Tibial artery (tissue), 4 donors: ENCODE data around the gene NLK.
"Not testable (repeated sequence)": the region's sequence is repeated elsewhere in the genome, so short reads cannot be mapped to it uniquely, and the experiment has no call there.

ENCODE experiments used
- DNase-seq, 2 donors: peaks; one replicate each; pipeline ENCODE4 v3.0.0-alpha.2; 2019
- H3K27ac ChIP-seq, 2 donors: fragments of 200-600 bp; sonication (generic) in 1 of 2; 1 replicate in 1 of 2; 2 replicates in 1 of 2; pipeline ENCODE4 v1.5.1; 2018 to 2019; ENCODE audit warnings: mild to moderate bottlenecking in 1 of 2
- H3K27me3 ChIP-seq, 2 donors: fragments of 200-600 bp; sonication (generic) in 1 of 2; one replicate each; pipeline versions ENCODE4 v1.5.1 to v1.6.0; 2016 to 2019
- H3K36me3 ChIP-seq, 3 donors: fragments of 200-600 bp; sonication (generic) in 2 of 3; one replicate each; pipeline ENCODE4 v1.5.1; 2016 to 2019; ENCODE audit warnings: mild to moderate bottlenecking in 2 of 3
- H3K4me1 ChIP-seq, 4 donors: fragments of 200-600 bp; sonication (generic) in 2 of 4; 1 replicate in 3 of 4; 2 replicates in 1 of 4; pipeline ENCODE4 v1.5.1; 2016 to 2019
- H3K4me3 ChIP-seq, 2 donors: fragments of 200-600 bp; sonication (generic) in 1 of 2; 1 replicate in 1 of 2; 2 replicates in 1 of 2; pipeline ENCODE4 v1.5.1; 2018 to 2019; ENCODE audit warnings: mild to moderate bottlenecking in 2 of 2
- H3K9me3 ChIP-seq, 3 donors: fragments of 200-600 bp; sonication (generic) in 1 of 3; one replicate each; pipeline ENCODE4 v1.5.1; 2016 to 2019
- intact Hi-C: fragments of 100-400 bp; cut with DNase I; formaldehyde crosslinking; loops from one replicate; pipeline ENCODE4 v1.15.0; 2023; ENCODE audit warnings: low total_unique reads
- TF ChIP-seq, protein P1 (sequence below), 2 experiments: fragments of 200-600 bp in 1 of 2; fragments of 450-650 bp in 1 of 2; IDR thresholded peaks; one replicate each; pipeline ENCODE4 v1.5.1; 2017 to 2019; ENCODE audit warnings: antibody characterized with exemption in 2 of 2, mild to moderate bottlenecking in 1 of 2, moderate library complexity in 1 of 2

NLK gene

DNA sequence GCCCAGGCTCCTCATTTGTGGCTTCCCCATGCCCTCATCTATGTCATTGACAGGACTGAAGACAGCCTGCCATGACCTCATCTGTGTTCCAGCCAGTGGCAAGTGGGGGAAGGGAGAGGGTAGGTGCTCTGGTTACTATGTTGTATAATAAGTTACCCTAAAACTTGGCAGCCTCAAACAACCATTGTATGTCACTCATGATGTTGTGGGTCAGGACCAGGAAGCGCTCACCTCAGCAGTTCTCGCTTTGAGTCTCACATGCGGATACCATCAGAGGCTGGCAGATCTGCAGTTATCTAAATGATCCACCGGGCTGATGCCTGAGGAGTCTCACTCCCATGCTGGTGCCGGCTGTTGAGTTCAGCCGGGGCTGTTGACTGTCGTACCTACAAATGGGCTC lies 187.5 kb downstream of the NLK start:
- Histone ChIP-seq H3K4me1 (peaks cover 0 to 20% (median 10%) of the 10 kb centered on the region in 4 donors), H3K36me3 (no peaks in the 10 kb centered on the region), H3K27me3 (peaks cover 0 to 56% of the 10 kb centered on the region in 2 donors), H3K27ac (no peak overlapping the region), H3K4me3 (no peak overlapping the region), H3K9me3 (no peaks in the 10 kb centered on the region)
- TF ChIP-seq, protein P1, sequence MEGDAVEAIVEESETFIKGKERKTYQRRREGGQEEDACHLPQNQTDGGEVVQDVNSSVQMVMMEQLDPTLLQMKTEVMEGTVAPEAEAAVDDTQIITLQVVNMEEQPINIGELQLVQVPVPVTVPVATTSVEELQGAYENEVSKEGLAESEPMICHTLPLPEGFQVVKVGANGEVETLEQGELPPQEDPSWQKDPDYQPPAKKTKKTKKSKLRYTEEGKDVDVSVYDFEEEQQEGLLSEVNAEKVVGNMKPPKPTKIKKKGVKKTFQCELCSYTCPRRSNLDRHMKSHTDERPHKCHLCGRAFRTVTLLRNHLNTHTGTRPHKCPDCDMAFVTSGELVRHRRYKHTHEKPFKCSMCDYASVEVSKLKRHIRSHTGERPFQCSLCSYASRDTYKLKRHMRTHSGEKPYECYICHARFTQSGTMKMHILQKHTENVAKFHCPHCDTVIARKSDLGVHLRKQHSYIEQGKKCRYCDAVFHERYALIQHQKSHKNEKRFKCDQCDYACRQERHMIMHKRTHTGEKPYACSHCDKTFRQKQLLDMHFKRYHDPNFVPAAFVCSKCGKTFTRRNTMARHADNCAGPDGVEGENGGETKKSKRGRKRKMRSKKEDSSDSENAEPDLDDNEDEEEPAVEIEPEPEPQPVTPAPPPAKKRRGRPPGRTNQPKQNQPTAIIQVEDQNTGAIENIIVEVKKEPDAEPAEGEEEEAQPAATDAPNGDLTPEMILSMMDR (IDR thresholded peaks at IDR 0.05), result no peak
- DNase-seq, result peak in 1 of 2 donors; percentile 38
- intact Hi-C loops, result no loop called here

DNA sequence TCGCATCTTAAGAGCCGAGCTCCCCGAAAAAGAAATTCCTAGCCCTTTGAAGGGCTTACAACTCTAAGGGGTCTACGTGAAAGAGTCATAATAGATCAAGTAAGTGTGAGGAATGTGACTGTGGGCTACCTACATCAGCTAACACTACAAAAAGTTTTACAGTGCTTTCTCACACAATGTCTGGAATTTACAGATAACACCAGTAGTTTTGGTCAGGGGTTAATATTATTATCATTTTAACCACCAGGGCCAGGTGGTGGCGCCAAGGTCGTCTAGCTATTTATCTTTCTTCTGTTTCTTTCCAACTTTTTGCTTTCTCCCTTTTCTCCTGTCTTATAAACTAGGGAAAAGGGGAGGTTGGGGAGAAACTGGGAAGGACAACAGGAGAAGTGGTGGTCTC lies 188.1 kb downstream of the NLK start:
- H3K9me3 ChIP-seq, H3K27ac ChIP-seq, intact Hi-C loops, DNase-seq, H3K4me3 ChIP-seq, H3K36me3 ChIP-seq: not testable (repeated sequence)
- Histone ChIP-seq H3K4me1 (peaks cover 0 to 20% (median 10%) of the 10 kb centered on the region in 4 donors), H3K27me3 (peaks cover 0 to 56% of the 10 kb centered on the region in 2 donors)

DNA sequence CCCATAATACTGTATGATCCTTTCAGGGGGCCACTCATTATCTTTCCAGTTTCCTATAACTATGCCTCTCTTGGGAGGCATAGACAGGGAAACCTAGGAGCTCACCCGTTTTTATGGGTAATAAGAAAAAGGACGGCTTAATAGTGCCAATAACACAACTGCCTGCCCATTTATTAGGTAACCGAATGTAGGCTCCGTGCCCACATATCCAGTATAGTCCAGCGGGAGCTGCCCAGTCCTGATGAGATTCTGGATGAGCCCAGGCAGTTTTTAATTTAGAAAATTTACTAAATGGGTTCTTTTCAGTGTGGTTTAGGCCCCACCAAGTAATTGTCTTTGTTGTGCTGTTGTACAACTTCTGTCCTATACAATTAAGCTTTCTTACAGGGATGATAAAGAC lies 189.1 kb downstream of the NLK start:
- H3K36me3 ChIP-seq, H3K27ac ChIP-seq, H3K9me3 ChIP-seq, H3K4me3 ChIP-seq, intact Hi-C loops: not testable (repeated sequence)
- peaks cover 0 to 20% (median 10%) of the 10 kb centered on the region in 4 donors for H3K4me1 ChIP-seq
- peaks cover 0 to 51% of the 10 kb centered on the region in 2 donors for H3K27me3 ChIP-seq
- peak in 1 of 2 donors; percentile 13 for DNase-seq

- TF ChIP-seq, protein P1 (IDR thresholded peaks at IDR 0.05), result peak in 1 of 2 experiments; percentile 36
- intact Hi-C loops, H3K9me3 ChIP-seq, H3K27ac ChIP-seq, H3K4me3 ChIP-seq, H3K4me1 ChIP-seq, H3K36me3 ChIP-seq: not testable (repeated sequence)
- H3K27me3 ChIP-seq, result peaks cover 0 to 35% of the 10 kb centered on the region in 2 donors
- peak in 1 of 2 donors; percentile 37 for DNase-seq
Measured at GRCh38 chr17:28232966-28233870, 190.7 kb downstream of the NLK start.

DNA sequence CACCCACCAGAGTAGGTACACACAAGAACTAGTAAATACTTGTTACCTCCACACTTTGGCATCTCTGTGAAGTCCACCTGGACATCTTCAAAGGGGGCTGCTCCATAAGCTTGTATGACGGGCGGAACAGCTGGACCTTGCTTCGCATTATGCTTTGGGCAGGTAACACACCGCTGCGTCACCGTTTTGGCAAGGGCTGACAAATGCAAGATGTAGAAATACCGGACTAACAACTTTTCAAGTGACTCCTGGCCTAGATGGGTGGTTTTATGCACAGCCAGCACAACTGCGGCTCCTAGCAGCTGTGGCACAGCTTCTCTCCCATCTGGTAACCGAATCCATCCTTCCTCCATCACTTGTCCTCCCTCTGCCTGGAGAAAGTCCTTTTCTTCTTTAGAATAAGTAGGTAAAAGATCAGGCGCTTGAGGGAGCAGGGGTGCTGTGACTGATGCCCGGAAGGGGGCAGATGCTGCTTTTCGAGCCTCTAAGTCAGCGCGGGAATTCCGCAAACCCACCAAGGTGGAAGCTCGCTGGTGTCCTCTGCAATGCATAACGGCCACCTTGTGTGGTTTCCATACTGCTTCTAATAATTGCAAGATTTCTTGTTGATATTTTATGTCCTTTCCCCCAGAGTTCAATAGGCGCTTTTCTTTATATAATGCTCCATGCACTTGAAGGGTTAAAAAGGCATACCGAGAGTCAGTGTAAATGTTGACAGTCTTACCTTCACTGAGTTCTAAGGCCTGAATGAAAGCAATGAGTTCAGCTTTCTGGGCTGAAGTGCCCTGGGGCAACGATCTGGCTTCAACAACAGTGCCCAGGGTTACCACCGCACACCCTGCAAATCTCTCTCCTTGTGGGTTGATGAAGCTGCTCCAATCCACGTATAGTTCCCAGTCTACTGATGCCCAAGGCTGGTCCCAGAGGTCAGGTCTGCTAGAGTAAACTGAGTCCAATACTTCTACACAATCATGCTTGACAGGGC lies 191.7 kb downstream of the NLK start:
- H3K27me3 ChIP-seq, result peaks cover 0 to 28% of the 10 kb centered on the region in 2 donors
- H3K4me1 ChIP-seq, H3K4me3 ChIP-seq, intact Hi-C loops, H3K36me3 ChIP-seq, H3K27ac ChIP-seq, H3K9me3 ChIP-seq: not testable (repeated sequence)
- peak in 1 of 2 donors; percentile 53 for DNase-seq

GRCh38 chr17:28235066-28235700 lies 192.7 kb downstream of the NLK start:
- peak in 1 of 2 donors; percentile 21 for DNase-seq
- H3K4me3 ChIP-seq, intact Hi-C loops, H3K9me3 ChIP-seq, H3K27ac ChIP-seq, H3K36me3 ChIP-seq, H3K4me1 ChIP-seq: not testable (repeated sequence)
- H3K27me3 ChIP-seq, result peaks cover 0 to 23% of the 10 kb centered on the region in 2 donors

DNA sequence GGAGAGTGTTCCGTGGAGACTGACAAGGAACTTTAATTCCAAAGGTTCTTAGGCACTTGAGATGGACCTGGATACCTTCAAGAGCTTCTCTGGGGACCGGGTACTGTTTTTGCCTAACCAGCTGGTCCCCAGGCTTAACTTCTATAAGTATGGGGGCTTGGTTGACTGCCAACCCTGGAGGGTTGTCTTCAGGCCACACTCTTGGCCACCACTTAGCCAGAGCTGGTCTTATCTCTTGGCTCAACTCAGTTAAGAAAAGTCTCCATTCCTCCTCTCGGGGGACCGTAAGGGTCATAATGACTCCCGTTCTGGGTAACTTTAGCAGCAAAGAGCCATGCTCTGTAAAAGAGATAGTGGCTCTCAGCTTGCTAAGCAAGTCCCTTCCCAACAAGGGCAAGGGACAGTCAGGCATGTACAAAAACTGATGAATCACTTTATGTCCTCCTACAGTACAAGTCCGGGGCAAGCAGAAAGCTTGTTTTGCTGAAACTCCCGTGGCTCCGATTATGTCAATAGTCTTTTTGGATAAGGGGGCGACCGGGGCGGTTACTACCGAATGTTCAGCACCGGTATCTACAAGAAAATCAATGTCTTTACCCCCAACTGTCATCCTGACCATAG lies 193.7 kb downstream of the NLK start:
- H3K36me3 ChIP-seq, H3K27ac ChIP-seq, H3K4me1 ChIP-seq, H3K9me3 ChIP-seq, intact Hi-C loops, H3K4me3 ChIP-seq: not testable (repeated sequence)
- H3K27me3 ChIP-seq, result peaks cover 0 to 18% of the 10 kb centered on the region in 2 donors
- DNase-seq, result peak in 1 of 2 donors; percentile 33

DNA sequence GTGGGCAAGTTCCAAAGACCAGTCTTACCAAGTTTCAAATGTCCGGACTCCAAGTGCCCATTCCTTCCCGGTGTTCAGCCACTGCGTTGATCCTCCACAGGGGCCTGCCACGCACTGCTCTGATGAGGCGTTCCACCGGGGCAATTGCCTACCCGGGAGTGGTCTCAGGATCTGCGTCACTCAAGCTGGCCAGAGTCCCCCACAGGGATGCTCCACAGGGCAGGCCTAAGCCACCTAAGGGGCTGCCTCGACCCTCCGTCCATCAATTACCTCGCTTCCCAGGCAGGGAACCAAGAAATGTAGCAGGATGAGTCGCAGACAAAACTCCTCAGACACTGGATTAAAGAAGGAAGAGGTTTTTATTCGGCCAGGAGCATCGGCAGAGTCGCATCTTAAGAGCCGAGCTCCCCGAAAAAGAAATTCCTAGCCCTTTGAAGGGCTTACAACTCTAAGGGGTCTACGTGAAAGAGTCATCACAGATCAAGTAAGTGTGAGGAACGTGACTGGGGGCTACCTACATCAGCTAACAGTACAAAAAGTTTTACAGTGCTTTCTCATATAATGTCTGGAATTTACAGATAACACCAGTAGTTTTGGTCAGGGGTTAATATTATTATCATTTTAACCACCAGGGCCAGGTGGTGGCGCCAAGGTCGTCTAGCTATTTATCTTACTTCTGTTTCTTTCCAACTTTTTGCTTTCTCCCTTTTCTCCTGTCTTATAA lies 196.2 kb downstream of the NLK start:
- H3K36me3 ChIP-seq, H3K4me3 ChIP-seq, intact Hi-C loops, H3K27me3 ChIP-seq, H3K27ac ChIP-seq, H3K9me3 ChIP-seq, DNase-seq, H3K4me1 ChIP-seq: not testable (repeated sequence)
